Parathyroid adenoma (tissue), 2 donors: Measurements from ENCODE around the gene ECM1.

ENCODE experiments used
- H2AFZ ChIP-seq: fragments of 300-600 bp; sonication (generic); one replicate; pipeline ENCODE4 v1.7.0; 2017; ENCODE audit warnings: antibody characterized with exemption, mild to moderate bottlenecking
- H3K27ac ChIP-seq: fragments of 300-600 bp; sonication (generic); one replicate; pipeline ENCODE4 v1.7.0; 2017
- H3K27me3 ChIP-seq: fragments of 300-600 bp; sonication (generic); one replicate; pipeline ENCODE4 v1.7.0; 2017; ENCODE audit warnings: low read length; ENCODE audit not compliant: control insufficient read depth, insufficient read depth
- H3K36me3 ChIP-seq: fragments of 300-600 bp; sonication (generic); one replicate; pipeline ENCODE4 v1.7.0; 2017; ENCODE audit warnings: low read length; ENCODE audit not compliant: control insufficient read depth, insufficient read depth
- H3K4me1 ChIP-seq: fragments of 300-600 bp; sonication (generic); one replicate; pipeline ENCODE4 v1.7.0; 2017; ENCODE audit warnings: control low read depth
- H3K4me2 ChIP-seq: fragments of 300-600 bp; sonication (generic); one replicate; pipeline ENCODE4 v1.7.0; 2017; ENCODE audit warnings: low read length
- H3K4me3 ChIP-seq: fragments of 300-600 bp; sonication (generic); one replicate; pipeline ENCODE4 v1.7.0; 2017; ENCODE audit warnings: low read depth, low read length
- H3K79me2 ChIP-seq: fragments of 300-600 bp; sonication (generic); one replicate; pipeline ENCODE4 v1.7.0; 2017; ENCODE audit warnings: control low read depth
- H3K9ac ChIP-seq: fragments of 300-600 bp; sonication (generic); one replicate; pipeline ENCODE4 v1.7.0; 2017; ENCODE audit warnings: mild to moderate bottlenecking
- H3K9me3 ChIP-seq: fragments of 300-600 bp; sonication (generic); one replicate; pipeline ENCODE4 v1.7.0; 2017; ENCODE audit warnings: low read length; ENCODE audit not compliant: control insufficient read depth
- TF ChIP-seq, protein P1 (sequence below): fragments of 300-600 bp; sonication (generic); IDR thresholded peaks from one replicate; pipeline ENCODE4 v1.7.0; 2017; ENCODE audit warnings: antibody characterized with exemption, mild to moderate bottlenecking
- donor health status: primary hyperparathyroidism.

Gene ECM1

DNA sequence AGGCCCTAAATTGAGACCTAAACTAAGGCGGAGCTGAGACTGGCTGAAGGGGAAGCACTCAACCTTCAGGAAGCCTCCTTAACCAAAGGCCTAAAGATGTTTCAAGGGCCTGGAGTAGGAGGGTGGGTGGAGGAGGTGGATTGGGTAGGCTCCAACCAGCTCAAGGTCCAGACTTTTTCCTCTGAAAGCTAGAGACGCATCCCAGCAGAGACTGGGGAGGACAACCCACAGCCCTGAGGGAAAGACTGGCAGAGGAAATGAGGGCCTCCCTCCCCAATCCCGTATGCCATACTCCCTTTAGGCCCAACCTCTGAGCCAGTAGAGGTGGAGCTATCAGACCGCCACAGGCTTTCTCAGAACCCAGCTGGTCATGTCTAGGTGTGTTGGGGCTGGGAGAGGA is 1.1 kb downstream of the ECM1 start:
- Histone ChIP-seq H2AFZ (no peak overlapping the region), H3K4me1 (no peaks in the 10 kb centered on the region), H3K4me2 (no peak overlapping the region), H3K27me3 (no peaks in the 10 kb centered on the region), H3K36me3 (no peaks in the 10 kb centered on the region), H3K9me3 (no peaks in the 10 kb centered on the region), H3K27ac (no peak overlapping the region), H3K9ac (no peak overlapping the region), H3K4me3 (no peak overlapping the region), H3K79me2 (no peaks in the 10 kb centered on the region)
- TF ChIP-seq, protein P1, sequence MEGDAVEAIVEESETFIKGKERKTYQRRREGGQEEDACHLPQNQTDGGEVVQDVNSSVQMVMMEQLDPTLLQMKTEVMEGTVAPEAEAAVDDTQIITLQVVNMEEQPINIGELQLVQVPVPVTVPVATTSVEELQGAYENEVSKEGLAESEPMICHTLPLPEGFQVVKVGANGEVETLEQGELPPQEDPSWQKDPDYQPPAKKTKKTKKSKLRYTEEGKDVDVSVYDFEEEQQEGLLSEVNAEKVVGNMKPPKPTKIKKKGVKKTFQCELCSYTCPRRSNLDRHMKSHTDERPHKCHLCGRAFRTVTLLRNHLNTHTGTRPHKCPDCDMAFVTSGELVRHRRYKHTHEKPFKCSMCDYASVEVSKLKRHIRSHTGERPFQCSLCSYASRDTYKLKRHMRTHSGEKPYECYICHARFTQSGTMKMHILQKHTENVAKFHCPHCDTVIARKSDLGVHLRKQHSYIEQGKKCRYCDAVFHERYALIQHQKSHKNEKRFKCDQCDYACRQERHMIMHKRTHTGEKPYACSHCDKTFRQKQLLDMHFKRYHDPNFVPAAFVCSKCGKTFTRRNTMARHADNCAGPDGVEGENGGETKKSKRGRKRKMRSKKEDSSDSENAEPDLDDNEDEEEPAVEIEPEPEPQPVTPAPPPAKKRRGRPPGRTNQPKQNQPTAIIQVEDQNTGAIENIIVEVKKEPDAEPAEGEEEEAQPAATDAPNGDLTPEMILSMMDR, result no peak

DNA sequence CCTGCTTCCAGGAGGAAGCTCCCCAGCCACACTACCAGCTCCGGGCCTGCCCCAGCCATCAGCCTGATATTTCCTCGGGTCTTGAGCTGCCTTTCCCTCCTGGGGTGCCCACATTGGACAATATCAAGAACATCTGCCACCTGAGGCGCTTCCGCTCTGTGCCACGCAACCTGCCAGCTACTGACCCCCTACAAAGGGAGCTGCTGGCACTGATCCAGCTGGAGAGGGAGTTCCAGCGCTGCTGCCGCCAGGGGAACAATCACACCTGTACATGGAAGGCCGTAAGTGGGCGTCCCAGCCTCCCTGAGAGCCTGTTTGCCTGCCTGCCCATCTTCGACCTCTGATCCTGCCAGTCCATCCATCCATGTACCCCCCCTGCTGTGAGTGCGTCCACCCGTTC is 3.6 kb downstream of the ECM1 start:
- H3K9me3 ChIP-seq, result no peaks in the 10 kb centered on the region
- no peak overlapping the region for H3K9ac ChIP-seq
- H3K79me2 ChIP-seq, result no peaks in the 10 kb centered on the region
- H2AFZ ChIP-seq, result no peak overlapping the region
- H3K36me3 ChIP-seq, result no peaks in the 10 kb centered on the region
- no peaks in the 10 kb centered on the region for H3K4me1 ChIP-seq
- H3K4me3 ChIP-seq, result no peak overlapping the region
- H3K27ac ChIP-seq, result no peak overlapping the region
- H3K4me2 ChIP-seq, result no peak overlapping the region
- TF ChIP-seq, protein P1, result no peak
- no peaks in the 10 kb centered on the region for H3K27me3 ChIP-seq

DNA sequence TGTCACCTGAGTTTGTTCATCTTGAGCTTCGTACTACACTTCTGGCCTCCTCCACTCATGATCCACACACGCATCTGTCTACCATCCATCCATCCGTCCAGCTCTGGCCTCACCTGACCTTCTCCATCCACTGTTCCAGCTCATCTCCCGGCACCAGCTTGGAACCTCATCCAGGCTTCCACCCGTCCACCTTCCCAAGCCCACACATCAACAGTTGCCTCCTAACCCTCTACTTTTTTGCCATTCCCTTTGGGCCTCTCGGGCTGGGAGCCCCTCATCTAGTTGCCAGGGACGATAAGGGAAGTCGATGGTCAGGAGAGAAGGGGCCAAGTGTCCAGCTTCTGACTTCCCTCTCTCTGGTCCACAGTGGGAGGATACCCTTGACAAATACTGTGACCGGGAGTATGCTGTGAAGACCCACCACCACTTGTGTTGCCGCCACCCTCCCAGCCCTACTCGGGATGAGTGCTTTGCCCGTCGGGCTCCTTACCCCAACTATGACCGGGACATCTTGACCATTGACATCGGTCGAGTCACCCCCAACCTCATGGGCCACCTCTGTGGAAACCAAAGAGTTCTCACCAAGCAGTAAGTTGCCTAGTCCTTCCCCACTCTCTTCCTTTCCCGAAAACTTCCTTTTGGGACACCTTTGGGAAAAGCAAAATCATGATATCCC is 4.2 kb downstream of the ECM1 start:
- Histone ChIP-seq H3K36me3 (no peaks in the 10 kb centered on the region), H3K27me3 (no peaks in the 10 kb centered on the region), H3K9me3 (no peaks in the 10 kb centered on the region), H2AFZ (no peak overlapping the region), H3K4me1 (no peaks in the 10 kb centered on the region), H3K27ac (no peak overlapping the region), H3K4me2 (no peak overlapping the region), H3K79me2 (no peaks in the 10 kb centered on the region), H3K9ac (no peak overlapping the region), H3K4me3 (no peak overlapping the region)
- TF ChIP-seq, protein P1, result no peak

DNA sequence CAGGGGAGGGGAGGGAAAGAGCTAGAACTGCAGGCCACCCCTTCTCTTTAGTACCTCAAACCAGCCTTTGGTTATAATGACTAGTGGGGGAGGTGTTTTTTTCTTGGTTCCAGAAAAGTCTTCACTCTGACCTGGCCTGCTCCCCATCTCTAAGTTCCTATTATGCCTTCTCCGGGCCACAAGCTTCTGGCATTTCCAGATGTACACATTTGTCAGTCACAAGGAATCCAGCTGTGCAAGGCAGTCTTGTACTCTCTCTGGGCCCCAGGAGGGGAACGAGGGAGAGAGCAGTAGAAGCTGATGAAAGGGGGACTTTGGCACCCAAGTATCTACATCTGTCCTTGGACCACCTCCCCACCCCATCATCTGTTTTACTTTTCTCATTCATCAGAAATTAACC is 4.9 kb downstream of the ECM1 start:
- TF ChIP-seq, protein P1, result no peak
- Histone ChIP-seq H2AFZ (no peak overlapping the region), H3K4me1 (no peaks in the 10 kb centered on the region), H3K9me3 (no peaks in the 10 kb centered on the region), H3K4me3 (no peak overlapping the region), H3K36me3 (no peaks in the 10 kb centered on the region), H3K79me2 (no peaks in the 10 kb centered on the region), H3K27me3 (no peaks in the 10 kb centered on the region), H3K4me2 (no peak overlapping the region), H3K9ac (no peak overlapping the region), H3K27ac (no peak overlapping the region)

DNA sequence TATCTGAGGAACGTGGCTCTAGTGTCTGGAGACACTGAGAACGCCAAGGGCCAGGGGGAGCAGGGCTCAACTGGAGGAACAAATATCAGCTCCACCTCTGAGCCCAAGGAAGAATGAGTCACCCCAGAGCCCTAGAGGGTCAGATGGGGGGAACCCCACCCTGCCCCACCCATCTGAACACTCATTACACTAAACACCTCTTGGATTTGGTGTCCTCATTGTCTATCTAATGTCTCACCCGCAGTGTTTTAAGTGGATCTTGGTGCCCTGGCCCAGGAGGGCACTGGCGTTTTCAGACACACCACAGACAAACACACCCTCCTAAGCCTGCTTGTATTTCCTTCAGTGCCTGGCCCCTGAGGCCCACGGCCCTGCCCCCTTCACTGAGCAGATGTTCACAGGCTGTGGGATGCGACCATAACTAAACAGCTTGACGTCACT is 5.5 kb downstream of the ECM1 start:
- Histone ChIP-seq H3K79me2 (no peaks in the 10 kb centered on the region), H3K36me3 (no peaks in the 10 kb centered on the region), H3K27ac (no peak overlapping the region), H2AFZ (no peak overlapping the region), H3K27me3 (no peaks in the 10 kb centered on the region), H3K4me2 (no peak overlapping the region), H3K4me3 (no peak overlapping the region), H3K9me3 (no peaks in the 10 kb centered on the region), H3K4me1 (no peaks in the 10 kb centered on the region), H3K9ac (no peak overlapping the region)
- TF ChIP-seq, protein P1, result no peak
